CD4-positive, alpha-beta T cell treated with Interferon alpha-2 for 1 hour (primary cell): ENCODE results near the gene DIAPH1.

Source experiments
- DNase-seq, 2 donors: peaks; one replicate each; pipeline ENCODE4 v3.0.0-alpha.2; 2020 to 2022

DIAPH1 gene

GRCh38 chr5:141496038-141496437 is 122.8 kb downstream of the DIAPH1 start:
- no peak for DNase-seq

GRCh38 chr5:141495453-141495811 is 123.4 kb downstream of the DIAPH1 start:
- DNase-seq = no peak

GRCh38 chr5:141494761-141495452 is 123.9 kb downstream of the DIAPH1 start:
- no peak for DNase-seq

GRCh38 chr5:141493500-141494422 is 125.0 kb downstream of the DIAPH1 start:
- DNase-seq = no peak

GRCh38 chr5:141492168-141492885 is 126.5 kb downstream of the DIAPH1 start:
- no peak for DNase-seq

- no peak for DNase-seq
Measured at GRCh38 chr5:141491323-141492167, 127.3 kb downstream of the DIAPH1 start.

- no peak for DNase-seq
Measured at GRCh38 chr5:141490771-141491170, 128.0 kb downstream of the DIAPH1 start.

- no peak for DNase-seq
Measured at GRCh38 chr5:141490271-141490670, 128.5 kb downstream of the DIAPH1 start.

- DNase-seq = no peak
Measured at GRCh38 chr5:141489841-141490240, 129.0 kb downstream of the DIAPH1 start.

- DNase-seq = no peak
Measured at GRCh38 chr5:141488591-141489561, 129.9 kb downstream of the DIAPH1 start, which contains the start of gene PCDHGC5. PCDHGC5 (plus strand) TSS chr5:141489081; CDS start chr5:141489241, 160 bp downstream.

- DNase-seq = no peak
Measured at GRCh38 chr5:141487131-141487530, 131.7 kb downstream of the DIAPH1 start.

GRCh38 chr5:141486091-141486490 is 132.7 kb downstream of the DIAPH1 start:
- DNase-seq = no peak

GRCh38 chr5:141485321-141486055 is 133.3 kb downstream of the DIAPH1 start:
- no peak for DNase-seq

- no peak for DNase-seq
Measured at GRCh38 chr5:141484641-141485311, 134.0 kb downstream of the DIAPH1 start, which contains the start of gene PCDHGC4. PCDHGC4 (plus strand) TSS chr5:141485030; CDS start chr5:141485174, 144 bp downstream.

- DNase-seq = no peak
Measured at GRCh38 chr5:141484310-141484640, 134.5 kb downstream of the DIAPH1 start.

GRCh38 chr5:141483902-141484301 is 134.9 kb downstream of the DIAPH1 start:
- no peak for DNase-seq

- DNase-seq = no peak
Measured at GRCh38 chr5:141479776-141480175, 139.0 kb downstream of the DIAPH1 start.

- no peak for DNase-seq
Measured at GRCh38 chr5:141478321-141478945, 140.4 kb downstream of the DIAPH1 start.

GRCh38 chr5:141477815-141478214 is 141.0 kb downstream of the DIAPH1 start:
- DNase-seq = no peak
